Measurements from ENCODE around the gene BPIFA3. TPM values are rescaled to one million over a fixed set of nuclear protein-coding genes. Genes with fewer than 3 reads are reported as not detected.

BPIFA3 gene
- total RNA-seq, 5 donors from 2014 or later (not counting 1 experiment from before 2014, with no cell fraction given), result not detected

DNA sequence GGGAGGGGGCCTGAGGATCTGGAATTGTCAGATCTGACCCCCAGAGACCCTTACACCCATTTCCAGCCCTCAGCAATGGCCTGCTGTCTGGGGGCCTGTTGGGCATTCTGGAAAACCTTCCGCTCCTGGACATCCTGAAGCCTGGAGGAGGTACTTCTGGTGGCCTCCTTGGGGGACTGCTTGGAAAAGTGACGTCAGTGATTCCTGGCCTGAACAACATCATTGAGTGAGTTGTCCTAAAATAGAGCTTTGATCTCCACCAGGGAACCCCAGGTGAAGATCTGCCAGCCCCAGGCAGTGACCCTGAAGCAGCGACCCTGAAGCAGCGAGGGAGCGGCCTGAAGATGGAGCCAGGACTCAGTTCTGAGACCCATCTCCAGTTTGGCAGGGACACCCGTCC is 20.8 kb downstream of the BPIFA3 start:
- H3K4me3 ChIP-seq (ENCODE audit: control insufficient read depth in 1 of 2, extremely low read depth in 1 of 2, low read length in 1 of 2), result no peak overlapping the region
- H3K4me1 Mint-ChIP-seq, result peaks cover 0 to 3% (median 2%) of the 10 kb centered on the region in 3 donors
- H3K36me3 ChIP-seq (ENCODE audit: control insufficient read depth in 2 of 2, extremely low read depth in 1 of 2, insufficient read depth in 1 of 2, low read length in 1 of 2), result no peaks in the 10 kb centered on the region
- H3K4me1 ChIP-seq (ENCODE audit: control insufficient read depth in 1 of 2, extremely low read depth in 1 of 2, insufficient read depth in 2 of 2, low read length in 2 of 2), result no peaks in the 10 kb centered on the region
- no peak for ATAC-seq (replicated peaks in 1 of 4)
- peaks cover 22 to 28% of the 10 kb centered on the region in 2 donors for H3K27me3 Mint-ChIP-seq
- no peak overlapping the region for H3K27ac Mint-ChIP-seq
- no peak for DNase-seq
- CTCF ChIA-PET, result no interaction called here
- POLR2A ChIA-PET, result no interaction called here
- H3K9me3 Mint-ChIP-seq, result no peaks in the 10 kb centered on the region
- H3K9me3 ChIP-seq, result no peaks in the 10 kb centered on the region
- no peak overlapping the region for H3K4me3 Mint-ChIP-seq
- WGBS (ENCODE audit: insufficient coverage), result 79% methylated on average over 6 of the region's 6 CpGs
- no peaks in the 10 kb centered on the region for H3K36me3 Mint-ChIP-seq
- H3K27ac ChIP-seq (ENCODE audit: low read length), result no peak overlapping the region
- H3K27me3 ChIP-seq (replicated peaks in 1 of 2; ENCODE audit: control insufficient read depth in 2 of 2, extremely low read depth in 1 of 2, insufficient read depth in 2 of 2, low read length in 1 of 2), result peaks cover 2 to 25% of the 10 kb centered on the region in 2 experiments

DNA sequence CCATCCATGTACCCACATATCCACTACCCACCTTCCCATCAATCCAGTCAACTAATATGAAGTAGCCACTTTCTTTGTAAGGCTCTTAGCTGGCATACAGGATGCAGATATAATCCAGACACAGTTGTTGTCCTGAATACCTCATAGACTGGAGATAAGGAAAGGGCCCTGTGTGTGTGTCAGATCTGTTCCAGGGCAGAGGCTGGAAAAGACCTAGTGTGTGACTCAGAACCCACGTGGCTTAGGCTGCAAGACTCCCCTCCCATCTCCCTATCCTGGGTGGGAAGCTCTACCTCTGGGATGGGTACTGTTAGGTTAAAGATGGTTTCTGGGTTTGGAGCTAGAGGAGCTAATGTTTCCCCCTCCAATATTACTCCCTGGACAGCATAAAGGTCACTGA is 22.3 kb downstream of the BPIFA3 start:
- Histone ChIP-seq H3K9me3 (no peaks in the 10 kb centered on the region), H3K36me3 (ENCODE audit: control insufficient read depth in 2 of 2, extremely low read depth in 1 of 2, insufficient read depth in 1 of 2, low read length in 1 of 2) (no peaks in the 10 kb centered on the region), H3K4me1 (ENCODE audit: control insufficient read depth in 1 of 2, extremely low read depth in 1 of 2, insufficient read depth in 2 of 2, low read length in 2 of 2) (no peaks in the 10 kb centered on the region), H3K4me3 (ENCODE audit: control insufficient read depth in 1 of 2, extremely low read depth in 1 of 2, low read length in 1 of 2) (no peak overlapping the region), H3K27ac (ENCODE audit: low read length) (no peak overlapping the region), H3K27me3 (replicated peaks in 1 of 2; ENCODE audit: control insufficient read depth in 2 of 2, extremely low read depth in 1 of 2, insufficient read depth in 2 of 2, low read length in 1 of 2) (peaks cover 2 to 23% of the 10 kb centered on the region in 2 experiments)
- CTCF ChIA-PET, result no interaction called here
- no peak overlapping the region for H3K4me3 Mint-ChIP-seq
- ATAC-seq (replicated peaks in 1 of 4), result no peak
- H3K4me1 Mint-ChIP-seq, result no peaks in the 10 kb centered on the region
- no peak for DNase-seq
- H3K27ac Mint-ChIP-seq, result no peak overlapping the region
- peaks cover 22 to 26% of the 10 kb centered on the region in 2 donors for H3K27me3 Mint-ChIP-seq
- POLR2A ChIA-PET, result no interaction called here
- no peaks in the 10 kb centered on the region for H3K9me3 Mint-ChIP-seq
- WGBS (ENCODE audit: insufficient coverage), result no CpG with 5 or more reads among the region's 1 CpG
- H3K36me3 Mint-ChIP-seq, result no peaks in the 10 kb centered on the region

DNA sequence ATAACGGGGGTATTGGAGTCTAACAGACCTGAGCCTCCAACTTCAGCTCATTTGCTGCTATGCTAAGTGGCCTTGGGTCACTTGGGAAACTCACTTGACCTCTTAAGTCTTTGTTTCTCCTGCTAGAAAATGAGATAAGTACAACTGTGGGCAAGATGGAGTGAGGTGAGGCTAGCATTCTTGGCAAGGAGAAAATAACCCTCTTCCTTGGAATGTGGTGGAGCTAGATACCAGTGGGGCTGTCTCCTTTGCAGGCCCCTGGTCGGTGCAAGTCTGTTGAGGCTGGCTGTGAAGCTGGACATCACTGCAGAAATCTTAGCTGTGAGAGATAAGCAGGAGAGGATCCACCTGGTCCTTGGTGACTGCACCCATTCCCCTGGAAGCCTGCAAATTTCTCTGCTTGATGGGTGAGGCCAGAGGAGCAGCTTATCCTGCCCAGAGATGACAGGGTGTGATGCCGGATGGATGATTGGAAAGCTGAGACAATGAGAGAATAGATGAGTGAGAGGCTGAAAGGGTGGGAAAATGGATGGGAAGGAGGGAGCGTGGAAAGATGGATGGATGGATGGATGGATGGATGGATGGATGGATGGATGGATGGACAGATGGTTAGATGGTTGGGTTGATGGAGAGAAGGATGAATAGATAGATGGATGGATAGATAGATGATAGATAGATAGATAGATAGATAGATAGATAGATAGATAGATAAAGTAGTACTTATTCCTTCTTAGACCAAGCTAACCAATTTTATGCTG is 23.0 kb downstream of the BPIFA3 start:
- no peaks in the 10 kb centered on the region for H3K36me3 ChIP-seq (ENCODE audit: control insufficient read depth in 2 of 2, extremely low read depth in 1 of 2, insufficient read depth in 1 of 2, low read length in 1 of 2)
- Mint-ChIP-seq H3K4me3 (no peak overlapping the region), H3K4me1 (no peaks in the 10 kb centered on the region), H3K9me3 (no peaks in the 10 kb centered on the region), H3K27ac (no peak overlapping the region), H3K27me3 (peaks cover 22 to 26% of the 10 kb centered on the region in 2 donors), H3K36me3 (no peaks in the 10 kb centered on the region)
- ChIA-PET CTCF (no interaction called here), POLR2A (no interaction called here)
- no peak overlapping the region for H3K27ac ChIP-seq (ENCODE audit: low read length)
- no peaks in the 10 kb centered on the region for H3K9me3 ChIP-seq
- H3K4me1 ChIP-seq (ENCODE audit: control insufficient read depth in 1 of 2, extremely low read depth in 1 of 2, insufficient read depth in 2 of 2, low read length in 2 of 2), result no peaks in the 10 kb centered on the region
- H3K4me3 ChIP-seq (ENCODE audit: control insufficient read depth in 1 of 2, extremely low read depth in 1 of 2, low read length in 1 of 2), result no peak overlapping the region
- 53% methylated on average over 4 of the region's 4 CpGs for WGBS (ENCODE audit: insufficient coverage)
- no peak for DNase-seq
- no peak for ATAC-seq (replicated peaks in 1 of 4)
- peaks cover 2 to 18% of the 10 kb centered on the region in 2 experiments for H3K27me3 ChIP-seq (replicated peaks in 1 of 2; ENCODE audit: control insufficient read depth in 2 of 2, extremely low read depth in 1 of 2, insufficient read depth in 2 of 2, low read length in 1 of 2)

DNA sequence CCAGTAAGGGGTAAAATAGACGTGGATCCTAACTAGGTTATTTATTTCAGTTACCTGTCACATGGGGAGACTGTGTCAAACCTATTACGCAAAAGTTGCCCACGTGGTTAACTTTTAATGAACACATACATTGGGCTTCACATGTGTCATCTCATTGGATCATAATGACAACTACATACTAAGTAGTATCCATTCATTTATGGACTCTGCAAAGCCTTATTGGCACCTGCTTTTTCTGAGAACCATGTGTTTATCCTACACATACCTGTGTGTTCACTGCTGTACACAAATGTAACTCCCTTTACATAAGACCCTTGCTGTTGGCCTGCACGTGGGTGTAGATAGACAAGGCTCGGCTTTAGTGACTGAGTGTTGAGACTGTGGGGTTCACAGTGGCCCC is 23.8 kb downstream of the BPIFA3 start:
- WGBS (ENCODE audit: insufficient coverage), result no CpG with 5 or more reads among the region's 5 CpGs
- Histone ChIP-seq H3K27ac (ENCODE audit: low read length) (no peak overlapping the region), H3K4me1 (ENCODE audit: control insufficient read depth in 1 of 2, extremely low read depth in 1 of 2, insufficient read depth in 2 of 2, low read length in 2 of 2) (no peaks in the 10 kb centered on the region), H3K36me3 (ENCODE audit: control insufficient read depth in 2 of 2, extremely low read depth in 1 of 2, insufficient read depth in 1 of 2, low read length in 1 of 2) (no peaks in the 10 kb centered on the region), H3K27me3 (replicated peaks in 1 of 2; ENCODE audit: control insufficient read depth in 2 of 2, extremely low read depth in 1 of 2, insufficient read depth in 2 of 2, low read length in 1 of 2) (peaks cover 1 to 12% of the 10 kb centered on the region in 2 experiments), H3K9me3 (no peaks in the 10 kb centered on the region), H3K4me3 (ENCODE audit: control insufficient read depth in 1 of 2, extremely low read depth in 1 of 2, low read length in 1 of 2) (no peak overlapping the region)
- ChIA-PET POLR2A (no interaction called here), CTCF (no interaction called here)
- no peak for ATAC-seq (replicated peaks in 1 of 4)
- H3K4me1 Mint-ChIP-seq, result no peaks in the 10 kb centered on the region
- no peak overlapping the region for H3K27ac Mint-ChIP-seq
- no peak for DNase-seq
- H3K4me3 Mint-ChIP-seq, result no peak overlapping the region
- peaks cover 20 to 22% of the 10 kb centered on the region in 2 donors for H3K27me3 Mint-ChIP-seq
- no peaks in the 10 kb centered on the region for H3K9me3 Mint-ChIP-seq
- no peaks in the 10 kb centered on the region for H3K36me3 Mint-ChIP-seq

DNA sequence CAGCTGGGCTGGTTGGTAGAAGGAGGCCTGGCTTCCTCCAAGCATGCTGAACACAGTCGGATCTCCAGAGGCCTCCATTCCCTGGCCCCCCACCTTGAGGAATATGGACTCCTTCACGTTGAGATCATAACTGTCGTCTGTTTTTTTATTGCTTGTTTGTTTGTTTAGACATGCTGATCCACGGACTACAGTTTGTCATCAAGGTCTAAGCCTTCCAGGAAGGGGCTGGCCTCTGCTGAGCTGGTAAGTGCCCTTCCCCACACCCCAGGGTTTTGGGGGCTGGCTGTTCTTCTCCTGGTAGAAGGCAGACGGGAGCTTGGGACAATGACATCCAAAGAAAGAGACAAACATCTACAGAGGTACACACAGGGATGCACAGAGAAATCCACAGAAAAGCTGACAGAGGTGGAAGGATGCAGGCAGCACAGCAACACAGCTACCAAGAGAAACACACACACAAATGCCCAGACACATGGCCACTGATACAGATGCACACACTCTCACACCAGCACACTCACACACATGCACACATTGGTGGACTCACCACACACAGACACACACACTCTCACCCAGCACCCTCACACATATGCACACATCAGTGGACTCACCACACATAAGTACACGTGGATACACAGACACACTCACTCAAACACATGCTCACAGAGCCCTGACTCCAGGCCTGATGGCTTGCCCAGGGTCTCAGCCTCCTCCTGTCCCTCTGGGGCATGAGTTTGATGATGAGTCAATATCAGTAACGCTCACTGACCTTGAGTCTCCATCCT is 25.4 kb downstream of the BPIFA3 start:
- no peaks in the 10 kb centered on the region for H3K4me1 ChIP-seq (ENCODE audit: control insufficient read depth in 1 of 2, extremely low read depth in 1 of 2, insufficient read depth in 2 of 2, low read length in 2 of 2)
- Mint-ChIP-seq H3K9me3 (no peaks in the 10 kb centered on the region), H3K27ac (no peak overlapping the region), H3K4me1 (no peaks in the 10 kb centered on the region), H3K27me3 (peaks cover 11 to 22% of the 10 kb centered on the region in 2 donors), H3K4me3 (no peak overlapping the region), H3K36me3 (no peaks in the 10 kb centered on the region)
- peaks cover 0 to 10% of the 10 kb centered on the region in 2 experiments for H3K27me3 ChIP-seq (replicated peaks in 1 of 2; ENCODE audit: control insufficient read depth in 2 of 2, extremely low read depth in 1 of 2, insufficient read depth in 2 of 2, low read length in 1 of 2)
- no peak overlapping the region for H3K4me3 ChIP-seq (ENCODE audit: control insufficient read depth in 1 of 2, extremely low read depth in 1 of 2, low read length in 1 of 2)
- WGBS (ENCODE audit: insufficient coverage), result 62% methylated on average over 4 of the region's 7 CpGs
- H3K36me3 ChIP-seq (ENCODE audit: control insufficient read depth in 2 of 2, extremely low read depth in 1 of 2, insufficient read depth in 1 of 2, low read length in 1 of 2), result no peaks in the 10 kb centered on the region
- ATAC-seq (replicated peaks in 1 of 4), result no peak
- H3K27ac ChIP-seq (ENCODE audit: low read length), result no peak overlapping the region
- ChIA-PET CTCF (no interaction called here), POLR2A (no interaction called here)
- DNase-seq, result no peak
- no peaks in the 10 kb centered on the region for H3K9me3 ChIP-seq

DNA sequence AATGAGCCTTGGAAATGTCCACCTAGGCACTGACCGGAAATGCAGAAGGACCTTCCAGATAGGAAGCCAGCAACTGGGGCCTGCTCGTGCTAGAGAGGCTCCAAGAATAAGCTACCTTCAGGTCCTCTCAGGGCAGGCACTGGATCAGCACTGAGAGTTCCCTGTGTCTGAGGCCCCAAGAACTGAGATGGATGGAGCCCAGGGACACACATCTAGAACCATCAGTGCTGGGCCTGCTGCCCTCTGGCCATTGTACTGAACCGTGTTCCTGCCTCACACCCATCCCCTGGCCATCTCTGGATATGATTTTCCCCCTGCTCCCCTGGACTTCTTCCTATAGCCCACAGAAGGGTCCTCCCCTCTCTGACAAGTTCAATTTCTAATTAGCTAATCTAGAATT is 28.9 kb downstream of the BPIFA3 start:
- H3K36me3 Mint-ChIP-seq, result no peaks in the 10 kb centered on the region
- Histone ChIP-seq H3K4me1 (ENCODE audit: control insufficient read depth in 1 of 2, extremely low read depth in 1 of 2, insufficient read depth in 2 of 2, low read length in 2 of 2) (no peaks in the 10 kb centered on the region), H3K4me3 (ENCODE audit: control insufficient read depth in 1 of 2, extremely low read depth in 1 of 2, low read length in 1 of 2) (no peak overlapping the region), H3K27me3 (replicated peaks in 1 of 2; ENCODE audit: control insufficient read depth in 2 of 2, extremely low read depth in 1 of 2, insufficient read depth in 2 of 2, low read length in 1 of 2) (no peaks in the 10 kb centered on the region), H3K27ac (ENCODE audit: low read length) (no peak overlapping the region), H3K9me3 (no peaks in the 10 kb centered on the region), H3K36me3 (ENCODE audit: control insufficient read depth in 2 of 2, extremely low read depth in 1 of 2, insufficient read depth in 1 of 2, low read length in 1 of 2) (no peaks in the 10 kb centered on the region)
- POLR2A ChIA-PET, result no interaction called here
- no peaks in the 10 kb centered on the region for H3K9me3 Mint-ChIP-seq
- H3K4me1 Mint-ChIP-seq, result no peaks in the 10 kb centered on the region
- no peak overlapping the region for H3K27ac Mint-ChIP-seq
- DNase-seq (no peak), ATAC-seq (replicated peaks in 1 of 4) (no peak)
- no peak overlapping the region for H3K4me3 Mint-ChIP-seq
- H3K27me3 Mint-ChIP-seq, result peaks cover 0 to 7% of the 10 kb centered on the region in 2 donors
- CTCF ChIA-PET, result no interaction called here
- WGBS (ENCODE audit: insufficient coverage), result 73% methylated on average over 2 of the region's 3 CpGs

Data from T-cell (primary cell).